GM19324 (cell line): ENCODE measurements around the gene THSD4.
"Not testable (repeated sequence)": the region's sequence is repeated elsewhere in the genome, so short reads cannot be mapped to it uniquely, and the experiment has no call there.

Experiments
- ATAC-seq: cut with Tn5 transposase; IDR thresholded peaks from one replicate; pipeline ENCODE4 v1.9.1; 2021; ENCODE audit warnings: mild to moderate bottlenecking, moderate library complexity; ENCODE audit not compliant: unreplicated experiment, low FRiP score

THSD4 gene

GRCh38 chr15:71657141-71657540 lies 541.9 kb downstream of the THSD4 start:
- no peak for ATAC-seq

- no peak for ATAC-seq
Measured at GRCh38 chr15:71658036-71658435, 542.8 kb downstream of the THSD4 start.

GRCh38 chr15:71658827-71659729 lies 543.8 kb downstream of the THSD4 start:
- no peak for ATAC-seq

GRCh38 chr15:71659730-71660067 lies 544.4 kb downstream of the THSD4 start:
- ATAC-seq = no peak

- no peak for ATAC-seq
Measured at GRCh38 chr15:71660501-71660900, 545.2 kb downstream of the THSD4 start.

- ATAC-seq = no peak
Measured at GRCh38 chr15:71662306-71662705, 547.0 kb downstream of the THSD4 start.

- no peak for ATAC-seq
Measured at GRCh38 chr15:71664622-71665021, 549.4 kb downstream of the THSD4 start.

- no peak for ATAC-seq
Measured at GRCh38 chr15:71666763-71667620, 551.7 kb downstream of the THSD4 start.

GRCh38 chr15:71669688-71670087 lies 554.4 kb downstream of the THSD4 start:
- no peak for ATAC-seq

- not testable (repeated sequence) for ATAC-seq
Measured at GRCh38 chr15:71670222-71670621, 555.0 kb downstream of the THSD4 start.

GRCh38 chr15:71674354-71674753 lies 559.1 kb downstream of the THSD4 start:
- ATAC-seq = no peak

- no peak for ATAC-seq
Measured at GRCh38 chr15:71677352-71677751, 562.1 kb downstream of the THSD4 start.

GRCh38 chr15:71677766-71678165 lies 562.5 kb downstream of the THSD4 start:
- no peak for ATAC-seq

- no peak for ATAC-seq
Measured at GRCh38 chr15:71678191-71678590, 562.9 kb downstream of the THSD4 start.

GRCh38 chr15:71678605-71679004 lies 563.3 kb downstream of the THSD4 start:
- ATAC-seq = no peak

- no peak for ATAC-seq
Measured at GRCh38 chr15:71679223-71679792, 564.0 kb downstream of the THSD4 start.

GRCh38 chr15:71679793-71680353 lies 564.6 kb downstream of the THSD4 start:
- ATAC-seq = no peak

- no peak for ATAC-seq
Measured at GRCh38 chr15:71682001-71682400, 566.7 kb downstream of the THSD4 start.

GRCh38 chr15:71683411-71684274 lies 568.4 kb downstream of the THSD4 start:
- ATAC-seq = no peak

GRCh38 chr15:71685420-71685993 lies 570.2 kb downstream of the THSD4 start:
- ATAC-seq = no peak
